Subcutaneous adipose tissue (tissue), 4 donors: ENCODE data around the gene AIM2. TPM values are rescaled to one million over a fixed set of nuclear protein-coding genes. Genes with fewer than 3 reads are reported as not detected.

Experiments
- CTCF ChIP-seq: fragments of 450-650 bp; IDR thresholded peaks from one replicate; pipeline ENCODE4 v1.5.1; 2016; ENCODE audit warnings: low read depth, mild to moderate bottlenecking, control low read depth, antibody characterized with exemption, moderate library complexity
- total RNA-seq, 4 donors: library from RNA; depleted of rRNA; stranded (reverse); fragments of >200 nt; gene quantifications; one replicate each; pipeline ENCODE4 v1.1.0, GENCODE V29; 2016

The AIM2 gene
- total RNA-seq, 4 donors from 2014 or later: 2.5 TPM; not detected in 3

GRCh38 chr1:159077120-159077961, 775 bp upstream of the AIM2 start:
- no peak for TF ChIP-seq CTCF

DNA sequence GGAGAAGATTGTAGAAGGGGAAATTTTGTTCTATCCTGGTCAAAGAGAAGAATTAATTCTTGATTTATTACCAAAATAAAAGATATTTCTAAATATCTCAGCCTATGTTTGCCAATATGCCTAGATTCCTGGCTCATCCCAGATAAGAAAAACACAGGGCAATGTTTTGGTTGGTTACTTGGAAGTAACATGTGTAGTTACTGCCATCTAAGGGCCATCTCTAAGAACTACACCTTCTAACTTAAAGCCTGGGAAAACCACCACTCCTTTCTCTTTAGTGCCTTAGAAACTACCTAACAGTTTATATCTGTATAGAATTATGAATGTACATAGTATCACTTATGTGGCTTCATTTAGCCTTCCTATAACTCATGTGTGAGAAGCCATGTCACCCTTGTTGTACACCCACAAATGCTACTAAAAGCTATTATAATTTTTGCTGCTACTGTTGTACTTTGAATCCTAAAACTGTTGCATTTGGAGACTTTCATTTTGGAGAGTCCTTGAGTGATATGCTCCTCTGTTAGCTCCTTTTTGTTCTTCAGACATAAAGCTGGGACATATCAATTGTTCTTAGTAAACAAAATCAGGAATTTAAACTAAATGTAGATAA, 4.5 kb downstream of the AIM2 start:
- TF ChIP-seq CTCF: no peak

DNA sequence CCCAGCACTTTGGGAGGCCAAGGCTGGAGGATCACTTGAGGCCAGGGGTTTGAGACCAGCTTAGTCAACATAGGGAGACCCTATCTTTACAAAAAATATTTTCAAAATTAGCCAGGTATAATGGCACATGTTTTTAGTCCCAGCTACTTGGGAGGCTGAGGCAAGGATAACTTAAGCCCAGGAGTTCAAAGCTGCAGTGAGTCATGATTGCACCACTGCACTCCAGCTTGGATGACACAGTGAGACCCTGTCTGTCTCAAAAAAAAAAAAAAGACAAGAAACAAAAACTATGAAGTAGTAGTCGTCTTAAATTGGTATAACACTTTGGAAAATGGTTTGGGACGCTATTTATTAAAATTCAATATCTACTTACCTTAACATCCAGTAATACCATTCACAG, 7.7 kb downstream of the AIM2 start:
- no peak for TF ChIP-seq CTCF

DNA sequence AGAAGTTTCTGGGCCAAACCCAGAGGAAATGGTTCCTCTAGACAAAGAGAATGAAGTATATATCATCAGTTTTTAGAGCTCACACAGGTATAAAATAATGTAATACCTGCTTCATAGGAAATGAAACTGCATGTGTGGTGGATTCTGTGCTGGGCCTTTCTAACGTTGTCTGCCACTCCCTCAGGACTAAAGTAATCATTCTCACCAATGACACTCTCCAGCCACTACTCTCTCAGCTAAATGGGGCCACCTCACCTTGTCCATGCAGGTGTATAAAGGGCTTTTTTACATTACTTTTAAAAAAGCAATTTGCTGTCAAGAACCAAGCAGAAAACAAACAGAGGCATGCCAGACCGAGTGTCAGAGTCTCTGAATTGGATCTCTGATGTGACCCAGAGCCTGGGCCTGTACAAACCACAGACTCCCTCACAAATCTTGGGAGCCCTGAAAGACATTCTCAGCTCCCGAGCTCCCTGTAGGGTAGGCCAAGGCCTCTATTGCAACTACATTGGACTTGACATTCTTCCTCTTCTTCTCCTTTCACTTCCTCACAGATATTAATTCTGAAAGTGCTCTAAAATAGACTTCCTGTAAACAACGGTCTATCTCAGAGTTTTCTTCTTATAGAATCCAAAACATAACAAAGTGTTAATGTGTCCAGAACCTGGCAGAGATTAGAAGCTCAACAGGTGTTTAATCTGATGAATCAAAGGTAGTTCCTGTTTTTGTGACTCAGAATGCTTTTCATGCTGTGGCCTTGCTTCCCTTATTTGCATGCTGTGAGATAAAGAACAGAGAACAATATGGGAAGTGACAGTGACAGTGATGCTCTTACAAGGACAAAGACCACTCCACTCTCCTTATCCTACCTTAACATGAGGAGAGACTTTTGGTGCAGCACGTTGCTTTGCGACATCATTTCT, 8.6 kb downstream of the AIM2 start:
- no peak for TF ChIP-seq CTCF

DNA sequence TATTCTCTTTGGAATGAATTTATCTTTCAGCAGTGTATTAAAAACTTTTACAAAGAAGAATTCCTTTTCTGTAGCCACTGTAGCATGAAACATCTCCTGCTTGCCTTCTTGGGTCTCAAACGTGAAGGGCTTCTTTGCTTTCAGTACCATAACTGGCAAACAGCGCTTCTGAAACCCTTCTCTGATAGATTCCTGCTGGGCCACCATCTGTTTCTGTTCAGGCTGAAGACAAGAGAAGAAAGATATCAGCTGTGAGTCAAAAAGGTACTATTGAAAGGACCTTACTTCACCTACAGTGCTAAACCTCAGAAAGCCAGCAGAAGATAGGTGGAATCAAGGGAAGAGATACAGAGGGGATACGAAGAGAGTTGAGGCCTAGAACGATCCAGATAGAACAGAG, 10.5 kb downstream of the AIM2 start:
- TF ChIP-seq CTCF: no peak

DNA sequence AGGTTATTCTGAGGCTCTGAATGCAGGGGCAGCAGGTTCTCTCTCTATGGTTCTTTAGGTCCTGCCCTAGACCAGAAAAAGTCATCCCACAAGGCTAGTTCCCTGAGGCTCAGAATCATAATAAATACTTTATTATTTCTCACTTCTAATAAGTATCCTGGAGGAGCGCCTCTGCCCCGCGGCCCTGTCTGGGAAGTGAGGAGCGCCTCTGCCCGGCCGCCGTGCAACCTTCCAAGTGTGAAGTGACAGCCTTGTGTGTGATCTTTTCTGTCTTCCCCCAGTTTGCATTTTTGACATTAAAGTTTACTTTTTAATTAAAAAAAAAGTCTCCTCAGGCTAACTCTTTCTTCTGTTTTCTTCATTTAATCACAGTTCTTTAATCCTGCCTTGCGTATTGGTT, 11.5 kb downstream of the AIM2 start:
- TF ChIP-seq CTCF: no peak

GRCh38 chr1:159058751-159059150, 17.8 kb downstream of the AIM2 start:
- no peak for TF ChIP-seq CTCF
